HS-5 (cell line): ENCODE data around the gene CHD9NB.
"Not testable (repeated sequence)": the region's sequence is repeated elsewhere in the genome, so short reads cannot be mapped to it uniquely, and the experiment has no call there.

Source experiments
- DNase-seq: peaks from one replicate; pipeline ENCODE4 v3.0.0-alpha.2; 2012; ENCODE audit warnings: low read depth

CHD9NB gene

GRCh38 chr16:53056392-53056881 lies 3.7 kb upstream of the CHD9NB start:
- no peak for DNase-seq

GRCh38 chr16:53055541-53056391 lies 3.1 kb upstream of the CHD9NB start:
- peak; percentile 24 for DNase-seq

DNA sequence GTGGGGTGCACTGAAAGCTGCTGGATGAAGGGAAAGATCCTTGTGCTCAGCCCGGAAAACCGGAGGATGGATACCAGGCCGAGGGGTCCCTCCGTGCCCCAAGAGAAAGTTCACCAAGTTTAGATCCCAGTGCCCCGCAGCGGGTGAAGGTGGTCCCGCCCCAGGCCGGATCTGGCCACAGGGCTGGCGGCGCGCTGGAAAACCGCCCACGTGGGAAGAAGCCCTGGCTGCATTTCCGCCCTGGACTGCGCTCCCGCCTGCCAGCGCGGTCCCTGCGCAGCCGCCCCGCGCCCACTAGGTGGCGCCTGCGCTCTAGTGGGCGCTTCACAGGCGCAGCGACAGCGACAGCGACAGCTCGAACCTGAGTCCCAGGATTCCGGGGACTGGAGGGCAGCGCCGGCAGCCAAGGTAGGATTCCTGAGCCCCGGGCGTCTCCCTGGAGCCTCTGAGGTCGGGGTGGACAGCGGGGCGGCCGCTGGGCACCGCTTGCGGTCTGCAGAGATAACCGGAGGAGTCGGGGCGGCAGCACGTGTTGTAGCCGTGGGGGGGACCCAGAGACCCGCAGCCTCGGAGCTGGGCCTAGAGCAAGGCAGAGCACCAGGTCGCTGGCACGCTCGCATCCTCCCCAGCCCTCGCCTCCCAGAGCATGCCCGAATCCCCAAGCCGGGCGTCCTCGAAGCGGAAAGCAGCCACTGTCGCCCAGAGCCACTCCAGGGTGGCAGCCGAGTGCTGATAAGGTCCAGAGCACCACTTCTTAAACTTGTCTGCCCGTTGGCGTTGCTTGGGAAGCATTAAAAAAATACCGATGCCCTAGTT lies 2.2 kb upstream of the CHD9NB start, which contains the start of gene CHD9:
TSS of gene CHD9 (plus strand) at position 322 of the 816 bp plus-strand sequence. CDS start 101,099 bp downstream, outside the sequence.
- DNase-seq: peak; percentile 57

DNA sequence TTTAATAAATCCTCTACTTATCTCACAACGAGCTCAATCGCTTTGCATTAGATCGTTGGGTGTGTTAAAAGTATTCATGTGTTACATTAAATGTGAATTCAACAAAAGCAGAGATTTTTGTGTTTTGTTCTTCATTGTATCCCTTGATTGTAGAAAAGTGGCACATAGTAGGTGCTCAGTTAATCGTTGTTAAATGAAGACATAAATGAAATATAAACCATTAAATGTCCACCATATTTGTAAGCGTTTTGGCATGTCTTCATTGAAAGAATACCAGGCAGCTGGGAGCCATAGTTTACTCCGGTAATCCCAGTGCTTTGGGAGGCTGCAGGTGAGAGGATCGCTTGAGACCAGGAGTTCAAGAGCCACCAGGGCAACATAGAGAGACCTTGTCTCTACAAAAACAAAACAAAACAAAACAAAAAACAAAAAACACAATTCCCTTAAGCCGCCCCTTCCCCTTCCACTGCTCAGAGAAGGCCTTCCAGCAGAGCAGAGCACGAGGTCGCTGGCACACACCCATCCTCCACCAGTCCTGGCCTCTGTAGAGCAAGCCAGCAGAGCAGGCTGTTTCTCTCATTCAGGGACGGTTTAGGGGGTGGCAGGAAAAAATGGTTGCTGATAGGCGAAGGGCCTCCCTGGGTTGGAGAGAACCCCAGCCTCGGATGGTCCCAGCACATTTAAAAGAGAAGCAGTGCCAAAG lies 1.4 kb upstream of the CHD9NB start:
- DNase-seq: no peak

DNA sequence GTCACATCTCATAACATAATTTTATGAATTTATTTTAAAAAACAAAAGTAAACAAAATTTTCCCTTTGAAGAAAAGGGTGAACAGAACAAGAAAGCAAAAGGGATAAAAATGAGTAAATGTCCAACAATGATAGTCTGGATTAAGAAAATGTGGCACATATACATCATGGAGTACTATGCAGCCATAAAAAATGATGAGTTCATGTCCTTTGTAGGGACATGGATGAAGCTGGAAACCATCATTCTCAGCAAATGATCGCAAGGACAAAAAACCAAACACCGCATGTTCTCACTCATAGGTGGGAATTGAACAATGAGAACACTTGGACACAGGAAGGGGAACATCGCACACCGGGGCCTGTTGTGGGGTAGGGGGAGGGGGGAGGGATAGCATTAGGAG lies 1.4 kb downstream of the CHD9NB start:
- not testable (repeated sequence) for DNase-seq

DNA sequence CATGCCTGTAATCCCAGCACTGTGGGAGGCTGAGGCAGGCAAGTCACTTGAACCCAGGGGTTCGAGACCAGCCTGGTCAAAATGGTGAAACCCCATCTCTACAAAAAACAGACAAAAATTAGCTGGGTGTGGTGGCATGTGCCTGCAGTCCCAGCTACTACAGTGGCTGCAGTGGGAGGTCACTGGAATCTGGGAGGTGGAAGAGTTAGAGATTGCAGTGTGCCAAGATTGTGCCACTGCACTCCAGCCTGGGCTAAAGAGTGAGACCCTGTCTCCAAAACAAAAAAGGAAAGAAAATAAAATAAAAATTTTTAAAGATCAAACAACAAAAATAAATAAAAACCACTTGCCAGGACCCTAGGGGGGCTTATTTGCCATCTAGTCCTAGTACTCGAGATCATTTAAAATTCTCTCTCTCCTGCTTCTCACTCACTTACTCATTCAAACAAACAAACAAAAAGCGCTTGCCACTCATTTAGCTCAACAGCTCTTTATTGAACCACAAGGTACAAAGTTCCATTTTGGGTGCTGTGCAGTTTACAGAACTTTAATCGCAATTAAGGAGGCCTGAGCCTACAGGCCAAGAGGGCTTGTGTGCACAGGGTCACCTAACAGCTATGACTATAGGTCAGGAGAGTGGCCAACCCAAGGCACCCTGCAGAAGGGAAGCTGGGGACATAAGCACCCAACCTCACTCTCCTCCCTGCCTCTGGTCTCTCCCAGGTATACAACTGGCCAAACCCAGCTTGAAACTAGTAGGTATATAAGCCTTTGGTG lies 4.4 kb downstream of the CHD9NB start:
- DNase-seq: no peak

GRCh38 chr16:53047515-53047914 lies 5.2 kb downstream of the CHD9NB start:
- not testable (repeated sequence) for DNase-seq

DNA sequence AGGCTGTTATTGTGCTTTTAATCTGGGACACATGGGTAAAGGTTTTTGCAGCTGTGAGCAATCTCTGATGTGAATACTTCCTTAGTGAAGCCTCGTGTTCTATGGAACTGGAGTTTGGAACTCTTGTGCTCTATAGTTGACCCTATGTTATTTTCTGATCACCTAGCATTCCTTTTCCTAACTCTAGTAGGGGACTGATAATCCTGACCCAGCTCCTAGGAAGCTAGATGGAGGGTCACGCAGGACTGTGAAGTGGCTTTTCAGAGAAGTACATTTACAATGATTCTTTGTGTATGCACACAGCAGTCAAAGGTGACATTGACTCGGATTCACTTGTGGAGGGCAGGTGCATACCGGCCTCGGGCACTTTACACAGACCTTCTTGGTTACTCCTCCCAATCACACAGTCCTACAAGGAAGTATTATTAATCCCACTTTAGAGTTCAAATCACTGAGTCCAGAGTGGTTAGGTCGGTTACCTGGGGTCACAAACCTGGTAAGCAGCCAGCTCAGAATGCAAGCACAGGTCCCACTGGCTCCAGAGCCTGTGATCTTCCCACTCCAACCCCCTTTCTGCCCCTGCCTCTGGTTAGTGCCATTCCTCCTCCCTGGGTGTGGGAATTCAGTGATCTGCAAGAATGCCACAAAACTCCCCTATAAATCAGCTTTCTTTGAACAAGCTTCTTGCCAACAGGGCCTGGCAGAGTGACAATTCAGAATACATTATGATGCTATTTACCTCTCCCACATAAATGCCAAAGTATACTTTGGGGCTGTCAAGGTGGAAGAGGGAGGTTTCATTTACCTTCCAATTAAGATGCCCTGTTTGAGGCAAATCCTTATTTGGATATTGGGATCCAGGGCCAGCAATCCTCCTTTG lies 7.1 kb downstream of the CHD9NB start:
- DNase-seq: no peak

- no peak for DNase-seq
These were observed 8.6 kb downstream of the CHD9NB start for GRCh38 chr16:53043986-53044601.

GRCh38 chr16:53043428-53043831 lies 9.3 kb downstream of the CHD9NB start:
- no peak for DNase-seq

DNA sequence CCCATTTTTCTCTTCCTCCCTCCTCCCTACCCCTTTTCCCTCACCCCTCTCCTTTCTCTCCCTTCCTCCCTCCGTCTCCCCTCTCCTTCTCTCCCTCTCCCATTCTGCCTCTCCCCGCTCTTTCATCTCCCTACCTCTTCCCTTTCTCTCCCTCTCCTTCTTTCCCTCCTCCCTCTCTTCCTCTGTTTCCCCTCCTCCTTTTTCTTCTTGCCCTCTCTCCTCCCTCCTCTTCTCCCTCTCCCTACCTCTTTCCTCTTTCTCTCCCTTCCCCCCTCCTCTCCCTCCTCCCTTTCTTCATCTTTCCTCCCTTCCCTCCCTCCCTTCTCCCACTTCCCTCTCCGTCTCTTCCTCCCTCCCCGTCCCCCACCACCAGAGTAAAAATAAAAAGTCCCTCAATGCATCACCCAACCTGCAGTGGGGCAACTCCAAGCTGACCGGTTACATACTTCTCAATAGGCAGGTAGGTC lies 10.4 kb downstream of the CHD9NB start:
- DNase-seq: no peak

GRCh38 chr16:53041320-53042051 lies 11.2 kb downstream of the CHD9NB start:
- no peak for DNase-seq

- no peak for DNase-seq
These were observed 11.9 kb downstream of the CHD9NB start for GRCh38 chr16:53040788-53041187.

- DNase-seq: not testable (repeated sequence)
These were observed 16.0 kb downstream of the CHD9NB start for GRCh38 chr16:53036711-53037110.

- DNase-seq: no peak
These were observed 16.6 kb downstream of the CHD9NB start for GRCh38 chr16:53036066-53036465.

- DNase-seq: no peak
These were observed 17.3 kb downstream of the CHD9NB start for GRCh38 chr16:53035176-53035942.

- no peak for DNase-seq
These were observed 18.4 kb downstream of the CHD9NB start for GRCh38 chr16:53034306-53034705.

DNA sequence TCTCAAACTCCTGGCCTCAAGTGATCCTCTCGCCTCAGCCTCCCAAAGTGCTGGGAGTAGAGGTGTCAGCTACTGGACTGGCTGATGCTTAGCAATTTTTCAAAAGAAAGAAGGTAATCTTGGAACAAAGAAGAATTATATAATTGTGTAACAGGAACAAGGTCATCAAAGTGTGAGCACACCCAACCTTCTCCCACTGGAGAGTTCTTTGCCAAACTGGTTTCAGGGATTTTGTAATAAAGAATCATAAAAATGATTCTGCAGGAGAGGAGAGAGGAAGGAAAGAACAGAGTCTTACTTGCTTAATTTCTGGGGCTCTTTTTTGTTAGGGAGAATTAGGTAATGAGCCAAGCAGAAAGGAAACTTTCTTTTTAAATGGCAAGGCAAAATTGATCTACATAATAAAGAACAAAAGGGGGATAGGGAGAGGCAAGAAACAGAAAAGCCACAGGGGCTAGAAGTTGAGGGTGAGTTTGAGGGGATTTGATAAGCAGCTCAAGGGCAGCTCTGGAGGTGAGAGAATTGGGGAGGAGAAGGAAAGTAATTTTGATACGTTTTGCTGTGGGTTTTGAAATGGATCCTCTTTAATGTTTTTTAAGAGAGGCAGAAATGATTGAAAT lies 21.3 kb downstream of the CHD9NB start:
- DNase-seq: no peak
